Activated CD4-positive, alpha-beta T cell treated with anti-CD3 and anti-CD28 coated beads for 4 hours (primary cell): ENCODE results near the gene RTN4RL1.
"Not testable (repeated sequence)": the region's sequence is repeated elsewhere in the genome, so short reads cannot be mapped to it uniquely, and the experiment has no call there.

Source experiments
- DNase-seq, 2 donors: peaks; one replicate each; pipeline ENCODE4 v3.0.0-alpha.2; 2020

The RTN4RL1 gene

GRCh38 chr17:1913702-1914101, 111.4 kb downstream of the RTN4RL1 start:
- DNase-seq, result no peak

- DNase-seq, result no peak
These were observed 113.0 kb downstream of the RTN4RL1 start for GRCh38 chr17:1912146-1912545.

- DNase-seq, result no peak
These were observed 115.1 kb downstream of the RTN4RL1 start for GRCh38 chr17:1909985-1910384.

GRCh38 chr17:1908699-1909309, 116.3 kb downstream of the RTN4RL1 start:
- DNase-seq, result peak; percentile 17 to 19

GRCh38 chr17:1907909-1908698, 117.0 kb downstream of the RTN4RL1 start:
- no peak for DNase-seq

GRCh38 chr17:1907216-1907631, 117.9 kb downstream of the RTN4RL1 start:
- no peak for DNase-seq

- no peak for DNase-seq
These were observed 118.5 kb downstream of the RTN4RL1 start for GRCh38 chr17:1906662-1907101.

- no peak for DNase-seq
These were observed 119.8 kb downstream of the RTN4RL1 start for GRCh38 chr17:1905190-1905913.

GRCh38 chr17:1904273-1905182, 120.6 kb downstream of the RTN4RL1 start:
- no peak for DNase-seq

- no peak for DNase-seq
These were observed 125.6 kb downstream of the RTN4RL1 start for GRCh38 chr17:1899403-1900000.

GRCh38 chr17:1898872-1899271, 126.3 kb downstream of the RTN4RL1 start:
- DNase-seq, result no peak

- DNase-seq, result no peak
These were observed 126.8 kb downstream of the RTN4RL1 start for GRCh38 chr17:1898332-1898731.

GRCh38 chr17:1897105-1897656, 128.0 kb downstream of the RTN4RL1 start:
- DNase-seq, result no peak

GRCh38 chr17:1896243-1897104, 128.7 kb downstream of the RTN4RL1 start:
- DNase-seq, result no peak

- DNase-seq, result not testable (repeated sequence)
These were observed 129.7 kb downstream of the RTN4RL1 start for GRCh38 chr17:1895479-1895878.

GRCh38 chr17:1894753-1895339, 130.3 kb downstream of the RTN4RL1 start:
- no peak for DNase-seq

- DNase-seq, result no peak
These were observed 134.2 kb downstream of the RTN4RL1 start for GRCh38 chr17:1890758-1891450.

- no peak for DNase-seq
These were observed 136.4 kb downstream of the RTN4RL1 start for GRCh38 chr17:1888741-1889140.
